HCT116 (cell line): ENCODE data around the gene IL19.

Source experiments
- CEBPB ChIP-seq: IDR thresholded peaks from 2 replicates; pipeline ENCODE4 v1.6.1; 2012; ENCODE audit warnings: low read depth
- EGR1 ChIP-seq: IDR thresholded peaks from 2 replicates; pipeline ENCODE4 v1.6.1; 2012; ENCODE audit warnings: low read depth
- POLR2A ChIP-seq: IDR thresholded peaks from 2 replicates; pipeline ENCODE4 v1.7.0; 2011; ENCODE audit warnings: borderline replicate concordance; ENCODE audit not compliant: insufficient read depth, insufficient read length; ENCODE audit errors: extremely low read depth
- POLR2AphosphoS5 ChIP-seq: IDR thresholded peaks from 2 replicates; pipeline ENCODE4 v1.6.1; 2011; ENCODE audit warnings: mild to moderate bottlenecking, low read depth, low read length, moderate library complexity
- RAD21 ChIP-seq: IDR thresholded peaks from 2 replicates; pipeline ENCODE4 v1.6.1; 2012; ENCODE audit warnings: low read depth, mild to moderate bottlenecking
- SIN3A ChIP-seq: IDR thresholded peaks from 2 replicates; pipeline ENCODE4 v1.6.1; 2012; ENCODE audit warnings: low read depth
- SP1 ChIP-seq: IDR thresholded peaks from 2 replicates; pipeline ENCODE4 v1.6.1; 2012; ENCODE audit warnings: low read depth
- TF ChIP-seq, protein P1 (sequence below), 3 experiments: fragments of 200-600 bp in 1 of 3; sonication (generic) in 1 of 3; IDR thresholded peaks in 2 of 3; conservative IDR thresholded peaks in 1 of 3; 2 replicates each; pipeline ENCODE4 v1.5.1; 2012 to 2017; ENCODE audit warnings: low read depth in 2 of 3, low read length in 2 of 3, antibody characterized with exemption in 1 of 3, borderline replicate concordance in 1 of 3, control low read depth in 1 of 3, mild to moderate bottlenecking in 1 of 3, mixed read lengths in 1 of 3, mixed run types in 1 of 3, moderate library complexity in 1 of 3; ENCODE audit not compliant: insufficient read depth in 1 of 3
- TF ChIP-seq, protein P2 (sequence below): IDR thresholded peaks from 2 replicates; pipeline ENCODE4 v1.6.1; 2012; ENCODE audit warnings: low read depth

GRCh38 chr1:206732992-206733391, 37.6 kb upstream of the IL19 start:
- no peak for TF ChIP-seq POLR2A
- TF ChIP-seq, protein P1, sequence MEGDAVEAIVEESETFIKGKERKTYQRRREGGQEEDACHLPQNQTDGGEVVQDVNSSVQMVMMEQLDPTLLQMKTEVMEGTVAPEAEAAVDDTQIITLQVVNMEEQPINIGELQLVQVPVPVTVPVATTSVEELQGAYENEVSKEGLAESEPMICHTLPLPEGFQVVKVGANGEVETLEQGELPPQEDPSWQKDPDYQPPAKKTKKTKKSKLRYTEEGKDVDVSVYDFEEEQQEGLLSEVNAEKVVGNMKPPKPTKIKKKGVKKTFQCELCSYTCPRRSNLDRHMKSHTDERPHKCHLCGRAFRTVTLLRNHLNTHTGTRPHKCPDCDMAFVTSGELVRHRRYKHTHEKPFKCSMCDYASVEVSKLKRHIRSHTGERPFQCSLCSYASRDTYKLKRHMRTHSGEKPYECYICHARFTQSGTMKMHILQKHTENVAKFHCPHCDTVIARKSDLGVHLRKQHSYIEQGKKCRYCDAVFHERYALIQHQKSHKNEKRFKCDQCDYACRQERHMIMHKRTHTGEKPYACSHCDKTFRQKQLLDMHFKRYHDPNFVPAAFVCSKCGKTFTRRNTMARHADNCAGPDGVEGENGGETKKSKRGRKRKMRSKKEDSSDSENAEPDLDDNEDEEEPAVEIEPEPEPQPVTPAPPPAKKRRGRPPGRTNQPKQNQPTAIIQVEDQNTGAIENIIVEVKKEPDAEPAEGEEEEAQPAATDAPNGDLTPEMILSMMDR (IDR thresholded peaks at IDR 0.05 in 2 of 3, conservative IDR thresholded peaks at IDR 0.05 in 1 of 3; ENCODE audit: borderline replicate concordance in 1 of 3, insufficient read depth in 1 of 3, low read depth in 2 of 3, low read length in 2 of 3): no peak
- no peak for TF ChIP-seq SIN3A
- no peak for TF ChIP-seq SP1
- no peak for TF ChIP-seq EGR1
- TF ChIP-seq RAD21: no peak
- TF ChIP-seq CEBPB: no peak
- TF ChIP-seq, protein P2, sequence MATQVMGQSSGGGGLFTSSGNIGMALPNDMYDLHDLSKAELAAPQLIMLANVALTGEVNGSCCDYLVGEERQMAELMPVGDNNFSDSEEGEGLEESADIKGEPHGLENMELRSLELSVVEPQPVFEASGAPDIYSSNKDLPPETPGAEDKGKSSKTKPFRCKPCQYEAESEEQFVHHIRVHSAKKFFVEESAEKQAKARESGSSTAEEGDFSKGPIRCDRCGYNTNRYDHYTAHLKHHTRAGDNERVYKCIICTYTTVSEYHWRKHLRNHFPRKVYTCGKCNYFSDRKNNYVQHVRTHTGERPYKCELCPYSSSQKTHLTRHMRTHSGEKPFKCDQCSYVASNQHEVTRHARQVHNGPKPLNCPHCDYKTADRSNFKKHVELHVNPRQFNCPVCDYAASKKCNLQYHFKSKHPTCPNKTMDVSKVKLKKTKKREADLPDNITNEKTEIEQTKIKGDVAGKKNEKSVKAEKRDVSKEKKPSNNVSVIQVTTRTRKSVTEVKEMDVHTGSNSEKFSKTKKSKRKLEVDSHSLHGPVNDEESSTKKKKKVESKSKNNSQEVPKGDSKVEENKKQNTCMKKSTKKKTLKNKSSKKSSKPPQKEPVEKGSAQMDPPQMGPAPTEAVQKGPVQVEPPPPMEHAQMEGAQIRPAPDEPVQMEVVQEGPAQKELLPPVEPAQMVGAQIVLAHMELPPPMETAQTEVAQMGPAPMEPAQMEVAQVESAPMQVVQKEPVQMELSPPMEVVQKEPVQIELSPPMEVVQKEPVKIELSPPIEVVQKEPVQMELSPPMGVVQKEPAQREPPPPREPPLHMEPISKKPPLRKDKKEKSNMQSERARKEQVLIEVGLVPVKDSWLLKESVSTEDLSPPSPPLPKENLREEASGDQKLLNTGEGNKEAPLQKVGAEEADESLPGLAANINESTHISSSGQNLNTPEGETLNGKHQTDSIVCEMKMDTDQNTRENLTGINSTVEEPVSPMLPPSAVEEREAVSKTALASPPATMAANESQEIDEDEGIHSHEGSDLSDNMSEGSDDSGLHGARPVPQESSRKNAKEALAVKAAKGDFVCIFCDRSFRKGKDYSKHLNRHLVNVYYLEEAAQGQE: no peak
- no peak for TF ChIP-seq POLR2AphosphoS5
